ENCODE data around the gene LIN52.

DNA sequence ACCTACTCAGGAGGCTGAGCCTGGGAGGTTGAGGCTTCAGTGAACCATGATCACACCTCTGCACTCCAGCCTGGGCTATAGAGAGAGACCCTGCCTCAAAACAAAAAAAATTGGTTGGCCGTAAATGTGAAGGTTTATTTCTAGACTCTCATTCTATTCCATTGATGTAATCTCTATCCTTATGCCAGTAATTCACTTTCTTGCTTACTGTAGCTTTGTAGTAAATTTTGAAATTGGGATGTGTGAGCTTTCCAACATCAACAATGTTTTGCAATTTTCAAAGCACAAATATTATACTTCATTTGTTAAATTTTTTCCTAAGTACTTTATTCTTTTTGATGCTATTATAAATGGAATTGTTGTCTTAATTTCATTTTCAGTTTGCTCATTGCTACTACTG is 24.6 kb downstream of the LIN52 start:
- TF ChIP-seq, protein P1, sequence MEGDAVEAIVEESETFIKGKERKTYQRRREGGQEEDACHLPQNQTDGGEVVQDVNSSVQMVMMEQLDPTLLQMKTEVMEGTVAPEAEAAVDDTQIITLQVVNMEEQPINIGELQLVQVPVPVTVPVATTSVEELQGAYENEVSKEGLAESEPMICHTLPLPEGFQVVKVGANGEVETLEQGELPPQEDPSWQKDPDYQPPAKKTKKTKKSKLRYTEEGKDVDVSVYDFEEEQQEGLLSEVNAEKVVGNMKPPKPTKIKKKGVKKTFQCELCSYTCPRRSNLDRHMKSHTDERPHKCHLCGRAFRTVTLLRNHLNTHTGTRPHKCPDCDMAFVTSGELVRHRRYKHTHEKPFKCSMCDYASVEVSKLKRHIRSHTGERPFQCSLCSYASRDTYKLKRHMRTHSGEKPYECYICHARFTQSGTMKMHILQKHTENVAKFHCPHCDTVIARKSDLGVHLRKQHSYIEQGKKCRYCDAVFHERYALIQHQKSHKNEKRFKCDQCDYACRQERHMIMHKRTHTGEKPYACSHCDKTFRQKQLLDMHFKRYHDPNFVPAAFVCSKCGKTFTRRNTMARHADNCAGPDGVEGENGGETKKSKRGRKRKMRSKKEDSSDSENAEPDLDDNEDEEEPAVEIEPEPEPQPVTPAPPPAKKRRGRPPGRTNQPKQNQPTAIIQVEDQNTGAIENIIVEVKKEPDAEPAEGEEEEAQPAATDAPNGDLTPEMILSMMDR (IDR thresholded peaks at IDR 0.05) = no peak
- TF ChIP-seq POLR2A (IDR thresholded peaks at IDR 0.05) = no peak

Measured in breast epithelium (tissue), 3 donors.